GM12874 (cell line): ENCODE results near the gene CCDC158.

ENCODE experiments used
- TF ChIP-seq, protein P1 (sequence below): IDR thresholded peaks from 2 replicates; pipeline ENCODE4 v1.5.1; 2011; ENCODE audit warnings: low read depth, mild to moderate bottlenecking, control low read depth, low read length, moderate library complexity; ENCODE audit not compliant: insufficient read depth

CCDC158 gene

DNA sequence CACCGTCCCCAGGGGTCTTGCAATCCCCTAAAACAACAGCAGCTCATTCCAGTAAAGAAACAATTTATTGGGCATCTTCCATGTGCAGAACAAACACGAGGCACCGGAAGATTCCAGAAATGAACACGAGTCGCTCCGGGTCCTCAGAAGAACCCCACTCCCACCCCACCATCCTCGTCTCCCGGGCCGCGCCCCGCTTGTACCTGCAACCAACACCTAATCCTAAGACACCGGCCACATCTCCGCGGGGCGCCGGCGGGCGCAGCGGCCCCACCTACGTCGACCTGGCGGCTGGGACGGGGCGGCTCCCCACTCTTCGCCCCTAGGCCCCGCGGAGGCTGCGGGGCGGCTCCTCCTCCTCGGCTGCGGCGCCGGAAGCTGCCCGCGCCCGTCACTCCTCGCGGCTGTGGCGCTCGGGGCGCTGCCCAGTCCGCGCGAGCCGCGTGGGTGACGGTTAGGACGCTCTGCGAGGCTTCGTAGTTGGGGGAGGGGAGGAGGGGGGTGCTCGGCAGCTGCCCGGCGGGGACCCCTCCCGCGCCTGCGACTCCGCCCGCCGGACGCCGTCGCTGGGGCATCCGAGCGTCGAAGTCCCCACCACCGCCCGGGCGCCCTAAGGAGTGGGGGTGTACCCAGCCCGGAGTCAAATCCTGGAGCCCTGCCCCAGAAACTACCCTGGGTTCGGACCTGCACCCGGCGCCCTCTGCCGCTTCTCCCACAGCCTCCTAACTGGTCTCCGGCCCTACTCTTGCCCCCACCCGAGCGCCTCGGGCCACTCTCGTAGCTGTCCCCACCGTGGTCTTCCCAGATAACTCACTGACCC lies at the start of gene CCDC158:
TSS of gene CCDC158 (minus strand) at position 380 of the 820 bp plus-strand sequence. CDS start 17,934 bp downstream, outside the sequence.
- TF ChIP-seq, protein P1, sequence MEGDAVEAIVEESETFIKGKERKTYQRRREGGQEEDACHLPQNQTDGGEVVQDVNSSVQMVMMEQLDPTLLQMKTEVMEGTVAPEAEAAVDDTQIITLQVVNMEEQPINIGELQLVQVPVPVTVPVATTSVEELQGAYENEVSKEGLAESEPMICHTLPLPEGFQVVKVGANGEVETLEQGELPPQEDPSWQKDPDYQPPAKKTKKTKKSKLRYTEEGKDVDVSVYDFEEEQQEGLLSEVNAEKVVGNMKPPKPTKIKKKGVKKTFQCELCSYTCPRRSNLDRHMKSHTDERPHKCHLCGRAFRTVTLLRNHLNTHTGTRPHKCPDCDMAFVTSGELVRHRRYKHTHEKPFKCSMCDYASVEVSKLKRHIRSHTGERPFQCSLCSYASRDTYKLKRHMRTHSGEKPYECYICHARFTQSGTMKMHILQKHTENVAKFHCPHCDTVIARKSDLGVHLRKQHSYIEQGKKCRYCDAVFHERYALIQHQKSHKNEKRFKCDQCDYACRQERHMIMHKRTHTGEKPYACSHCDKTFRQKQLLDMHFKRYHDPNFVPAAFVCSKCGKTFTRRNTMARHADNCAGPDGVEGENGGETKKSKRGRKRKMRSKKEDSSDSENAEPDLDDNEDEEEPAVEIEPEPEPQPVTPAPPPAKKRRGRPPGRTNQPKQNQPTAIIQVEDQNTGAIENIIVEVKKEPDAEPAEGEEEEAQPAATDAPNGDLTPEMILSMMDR, result no peak

DNA sequence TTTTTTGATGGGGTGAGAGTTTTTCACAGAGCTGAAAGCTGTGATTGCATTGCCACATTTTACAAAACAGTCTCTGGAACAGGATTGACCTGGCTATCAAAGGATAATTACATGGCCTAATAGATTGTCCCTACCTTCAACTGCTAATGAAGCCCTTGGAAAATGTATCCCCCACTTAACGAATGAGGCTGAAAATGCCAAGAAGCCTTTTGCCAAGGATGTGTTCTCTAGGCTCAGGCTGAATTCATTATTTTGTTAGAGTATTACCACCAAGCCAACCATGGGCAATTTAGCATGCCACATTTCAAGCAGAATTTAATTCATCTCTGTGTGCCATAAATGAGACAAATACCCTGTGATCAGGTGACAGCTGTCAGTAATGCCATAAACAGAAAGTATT lies 49.6 kb upstream of the CCDC158 start:
- TF ChIP-seq, protein P1, result no peak

DNA sequence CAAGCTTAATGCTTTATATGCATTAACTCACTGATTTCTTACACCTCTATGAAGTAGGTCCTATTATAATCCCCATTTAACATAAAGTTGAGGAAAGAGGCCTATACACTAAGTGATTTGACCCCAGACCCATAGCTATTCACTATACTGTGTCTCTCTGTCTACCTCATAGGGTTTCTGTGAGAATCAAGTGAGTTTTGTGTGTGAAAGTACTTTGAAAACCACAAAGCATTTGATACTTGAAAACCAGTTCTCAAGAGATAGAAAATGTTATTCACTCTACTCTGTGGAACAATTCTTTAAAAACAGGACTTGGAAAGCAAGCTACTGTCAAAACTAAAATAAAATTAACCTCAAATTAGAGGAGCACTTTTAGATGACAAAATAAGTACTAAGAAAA lies 49.1 kb upstream of the CCDC158 start:
- TF ChIP-seq, protein P1, result no peak

DNA sequence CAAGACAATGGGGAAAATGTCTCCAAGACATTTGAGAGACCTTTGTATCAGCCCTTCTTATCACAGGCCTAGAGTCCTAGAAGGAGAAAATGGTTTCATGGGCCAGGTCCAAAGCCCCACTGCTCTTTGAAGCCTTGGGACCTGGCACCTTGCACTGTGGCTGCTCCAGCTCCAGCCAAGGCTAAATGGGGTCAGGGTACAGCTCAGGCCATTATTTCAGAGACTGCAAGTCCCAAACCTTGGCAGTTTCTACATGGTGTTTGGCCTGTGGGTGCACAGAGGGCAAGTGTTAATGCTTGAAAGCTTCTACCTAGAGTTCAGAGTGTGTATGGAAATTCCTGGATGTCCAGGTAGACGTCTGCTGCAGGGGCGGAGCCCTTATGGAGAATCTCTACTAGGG lies 42.6 kb upstream of the CCDC158 start:
- TF ChIP-seq, protein P1, result no peak

DNA sequence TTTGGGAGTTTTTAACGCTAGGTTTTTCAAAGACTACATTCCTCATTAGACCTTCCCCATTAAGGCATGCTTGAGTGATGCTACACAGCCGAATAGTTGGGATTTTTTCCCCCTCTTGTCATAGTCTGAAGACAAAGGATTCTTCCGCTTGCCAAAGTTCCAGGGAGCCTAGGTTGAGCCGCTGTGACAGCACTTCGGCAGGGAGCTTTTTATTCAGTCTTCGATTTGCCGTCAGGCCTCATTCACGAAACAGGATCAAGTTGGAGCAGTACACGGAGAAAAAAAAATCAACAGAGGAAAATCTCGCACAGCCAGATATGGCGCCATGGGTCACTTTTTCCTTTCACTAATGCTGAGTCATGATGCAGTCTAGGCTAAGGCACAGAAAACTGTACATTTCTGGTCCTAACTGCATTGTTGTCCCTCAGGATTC lies 38.4 kb upstream of the CCDC158 start:
- TF ChIP-seq, protein P1, result no peak

DNA sequence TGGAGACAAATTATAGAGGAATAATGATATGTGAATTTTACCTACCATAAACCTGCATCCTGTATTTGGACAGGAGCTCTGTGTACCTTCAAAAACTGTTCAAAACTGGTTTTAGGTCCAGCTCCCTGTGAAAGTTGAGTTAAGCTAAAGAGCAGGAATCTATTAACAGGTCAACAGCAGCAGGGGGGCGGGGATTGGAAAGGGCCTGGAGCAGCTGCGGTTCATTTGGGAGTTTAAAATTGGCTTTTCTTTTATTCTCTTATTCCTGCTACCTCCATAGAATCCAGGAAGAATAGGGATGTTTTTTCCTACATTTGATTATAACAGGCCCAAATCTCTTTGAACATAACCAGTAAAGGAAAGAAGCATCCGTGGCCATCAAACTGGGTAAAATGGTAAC lies 37.9 kb upstream of the CCDC158 start:
- TF ChIP-seq, protein P1, result no peak

DNA sequence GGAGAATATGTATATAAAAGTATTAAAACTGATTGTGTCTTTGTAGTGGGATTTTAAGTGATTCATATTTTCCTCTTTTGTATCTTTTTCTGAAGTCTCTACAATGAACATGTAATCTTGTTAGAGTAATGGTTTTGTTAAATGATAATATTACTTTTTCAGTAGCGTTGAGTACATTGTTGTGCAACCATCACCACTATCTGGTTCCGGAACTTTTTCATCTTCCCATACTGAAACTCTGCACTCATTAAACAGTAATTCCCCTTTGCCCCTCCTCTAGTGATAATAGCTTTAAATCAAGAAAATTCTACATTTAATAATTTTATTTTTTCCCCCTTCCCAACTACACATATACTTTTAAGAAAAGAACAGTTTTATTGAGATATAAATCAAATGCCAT lies 37.4 kb upstream of the CCDC158 start:
- TF ChIP-seq, protein P1, result no peak
